IPS-NIHi7 (cell line): ENCODE data around the gene SYCE3.

Experiments
- DNase-seq: peaks from one replicate; pipeline ENCODE4 v3.0.0; 2012; ENCODE audit warnings: mixed read lengths; ENCODE audit errors: extremely low spot score

SYCE3 gene

DNA sequence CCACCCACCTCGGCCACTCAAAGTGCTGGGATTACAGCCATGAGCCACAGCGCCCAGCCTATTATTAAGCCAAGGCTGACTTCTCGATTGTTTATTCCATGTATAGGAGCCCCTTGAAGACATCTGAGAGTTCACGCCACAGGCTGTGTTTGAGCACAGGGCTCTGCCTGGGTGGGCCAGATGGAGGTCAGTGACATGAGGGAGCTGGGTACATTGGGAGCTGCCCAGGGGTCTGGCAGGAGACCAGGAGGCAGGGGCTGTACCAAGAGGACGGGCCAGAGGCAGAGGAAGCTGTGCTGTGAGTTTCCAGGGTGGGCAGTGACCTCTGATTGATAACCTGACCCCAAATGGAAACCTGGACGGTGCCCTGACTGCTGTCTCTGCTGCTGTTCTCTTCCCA is 60.6 kb downstream of the SYCE3 start:
- DNase-seq, result no peak
